BLaER1 treated with 17β-estradiol and CSF1 and Interleukin-3, amounts not matched to agents 10 nM and 100 nM (cell line): Measurements from ENCODE around the gene SLC7A9.
"Not testable (repeated sequence)": the region's sequence is repeated elsewhere in the genome, so short reads cannot be mapped to it uniquely, and the experiment has no call there.

Experiments used
- H3K27ac ChIP-seq, 11 experiments: shearing (Covaris generic); formaldehyde crosslinking; 2 replicates each; pipeline ENCODE4 v1.8.1; 2022
- H3K27me3 ChIP-seq, 11 experiments: shearing (Covaris generic); formaldehyde crosslinking; 2 replicates each; pipeline ENCODE4 v1.8.1; 2022
- H3K36me3 ChIP-seq, 11 experiments: shearing (Covaris generic); formaldehyde crosslinking; 2 replicates each; pipeline ENCODE4 v1.8.1; 2022
- H3K4me1 ChIP-seq, 10 experiments: shearing (Covaris generic); formaldehyde crosslinking; 2 replicates each; pipeline ENCODE4 v1.8.1; 2022
- H3K4me2 ChIP-seq, 11 experiments: shearing (Covaris generic); formaldehyde crosslinking; 2 replicates each; pipeline ENCODE4 v1.8.1; 2022
- H3K4me3 ChIP-seq, 10 experiments: shearing (Covaris generic); formaldehyde crosslinking; 2 replicates each; pipeline ENCODE4 v1.8.1; 2022
- H3K9ac ChIP-seq, 11 experiments: shearing (Covaris generic); formaldehyde crosslinking; 2 replicates each; pipeline ENCODE4 v1.8.1; 2022
- H3K9me3 ChIP-seq, 11 experiments: shearing (Covaris generic); formaldehyde crosslinking; replicated peaks in 1 of 11; 2 replicates each; pipeline ENCODE4 v1.8.1; 2022
- H4K20me1 ChIP-seq, 11 experiments: shearing (Covaris generic); formaldehyde crosslinking; 2 replicates each; pipeline ENCODE4 v1.8.1; 2022
- Cebpa-rat ChIP-seq, 11 experiments: shearing (Covaris generic); IDR thresholded peaks; 2 replicates each; pipeline ENCODE4 v1.8.1; 2022

Gene SLC7A9

DNA sequence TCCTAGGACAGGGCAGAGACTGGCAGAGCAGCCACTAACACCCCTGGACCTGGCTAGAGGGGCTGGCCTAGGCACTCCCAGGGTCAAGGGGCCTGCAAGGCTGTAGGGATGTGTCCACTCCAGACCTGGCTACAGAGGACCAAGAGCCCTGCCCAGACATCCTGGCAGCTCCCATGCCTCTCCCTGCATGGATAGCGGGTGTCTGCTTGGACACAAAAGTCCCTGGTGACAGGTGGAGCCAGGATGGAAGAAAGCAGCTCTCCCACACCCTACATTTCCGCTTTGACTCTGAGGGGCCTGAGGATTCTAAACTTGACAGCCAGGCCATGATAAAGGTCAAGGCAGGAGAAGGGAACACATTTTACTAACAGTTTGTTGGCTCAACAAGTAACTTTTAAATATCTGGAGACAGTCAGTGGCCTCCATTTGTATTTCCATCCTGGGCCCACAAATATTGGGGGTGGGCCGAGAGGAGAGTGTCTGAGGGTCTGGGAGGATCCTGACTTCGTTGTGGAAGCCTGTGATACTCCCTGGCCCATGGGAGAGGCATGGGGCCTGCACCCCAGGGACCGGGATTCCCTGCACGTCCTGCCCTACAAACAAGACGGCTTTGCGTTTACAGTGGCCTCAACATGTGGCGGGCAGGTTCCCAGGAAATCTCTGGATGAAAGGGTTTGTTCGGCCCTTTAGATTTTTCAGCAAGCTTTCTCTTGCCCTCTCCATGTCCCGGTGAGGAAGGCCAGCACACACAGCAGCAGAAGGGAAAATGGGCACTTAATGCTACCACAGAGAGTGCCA, 19.8 kb upstream of the SLC7A9 start:
- Histone ChIP-seq H3K27me3 (no peaks in the 10 kb centered on the region), H3K36me3 (peaks cover 32 to 67% (median 48%) of the 10 kb centered on the region in 11 experiments), H3K4me2 (no peak overlapping the region), H3K9me3 (peaks cover 35 to 46% (median 40%) of the 10 kb centered on the region in 11 experiments), H3K4me3 (no peak overlapping the region), H3K4me1 (no peaks in the 10 kb centered on the region), H3K27ac (no peak overlapping the region), H4K20me1 (no peaks in the 10 kb centered on the region), H3K9ac (no peak overlapping the region)
- no peak for TF ChIP-seq Cebpa-rat (IDR thresholded peaks at IDR 0.05)

DNA sequence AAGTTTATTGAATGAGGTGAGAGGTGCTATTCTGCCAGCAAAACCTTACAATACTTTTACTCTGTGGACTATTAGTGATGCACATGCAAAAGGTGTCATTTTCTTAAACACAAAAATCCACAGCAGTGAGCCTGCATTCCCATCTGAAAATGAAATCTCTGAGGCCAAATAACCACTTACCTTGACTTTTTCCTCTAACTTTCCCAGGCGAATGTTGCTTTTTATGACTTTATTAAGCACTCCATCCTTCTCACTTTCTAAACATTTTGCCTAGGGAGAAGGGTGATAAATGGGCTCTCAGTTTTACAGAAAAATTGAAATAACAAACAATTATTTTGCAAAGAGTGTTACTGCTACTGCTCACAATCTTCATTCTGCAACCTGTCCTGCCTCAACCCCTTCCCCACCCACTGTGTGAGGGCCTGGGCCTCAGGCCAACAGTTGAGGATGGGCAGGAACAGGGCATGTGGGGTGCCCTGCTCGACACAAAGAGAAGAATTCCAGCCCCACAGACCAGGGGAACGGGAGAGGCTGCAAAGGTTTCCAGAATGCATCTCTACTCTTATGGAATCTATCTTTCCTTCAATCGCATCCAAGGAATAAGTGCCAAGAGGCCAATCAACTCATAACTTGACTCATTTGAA, 18.1 kb upstream of the SLC7A9 start:
- Histone ChIP-seq H3K9me3 (peaks cover 22 to 29% (median 24%) of the 10 kb centered on the region in 11 experiments), H4K20me1 (no peaks in the 10 kb centered on the region), H3K4me1 (no peaks in the 10 kb centered on the region), H3K36me3 (peaks cover 15 to 50% (median 39%) of the 10 kb centered on the region in 11 experiments), H3K4me2 (no peak overlapping the region), H3K9ac (no peak overlapping the region), H3K27me3 (no peaks in the 10 kb centered on the region), H3K4me3 (no peak overlapping the region), H3K27ac (no peak overlapping the region)
- no peak for TF ChIP-seq Cebpa-rat (IDR thresholded peaks at IDR 0.05)

DNA sequence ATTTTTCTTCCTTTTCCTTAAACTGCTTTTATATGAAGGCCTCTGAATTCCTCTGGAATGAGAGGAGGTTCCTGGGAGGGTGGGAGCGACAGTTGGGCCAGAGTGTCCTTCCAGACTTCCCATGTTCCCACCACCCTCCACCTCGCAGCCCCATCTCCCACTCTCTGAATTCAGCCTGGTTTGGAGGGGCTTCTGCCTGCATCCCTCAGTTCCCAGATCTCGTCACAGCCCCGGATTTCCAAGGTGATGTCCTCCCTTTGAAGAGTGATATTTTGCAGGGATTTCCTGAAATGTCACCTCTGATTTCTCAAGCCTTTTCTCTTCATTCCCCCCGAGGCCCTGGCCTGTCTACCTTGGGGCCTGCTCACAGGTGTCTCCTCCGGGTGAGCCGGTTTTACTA, 16.7 kb upstream of the SLC7A9 start:
- TF ChIP-seq Cebpa-rat (IDR thresholded peaks at IDR 0.05): no peak
- Histone ChIP-seq H3K4me1 (no peaks in the 10 kb centered on the region), H3K4me3 (no peak overlapping the region), H3K36me3 (peaks cover 3 to 44% (median 32%) of the 10 kb centered on the region in 11 experiments; a peak in 21 of 22 replicates), H4K20me1 (no peaks in the 10 kb centered on the region), H3K9ac (no peak overlapping the region), H3K27ac (no peak overlapping the region), H3K4me2 (no peak overlapping the region), H3K27me3 (no peaks in the 10 kb centered on the region), H3K9me3 (peaks cover 9 to 15% (median 11%) of the 10 kb centered on the region in 11 experiments)

DNA sequence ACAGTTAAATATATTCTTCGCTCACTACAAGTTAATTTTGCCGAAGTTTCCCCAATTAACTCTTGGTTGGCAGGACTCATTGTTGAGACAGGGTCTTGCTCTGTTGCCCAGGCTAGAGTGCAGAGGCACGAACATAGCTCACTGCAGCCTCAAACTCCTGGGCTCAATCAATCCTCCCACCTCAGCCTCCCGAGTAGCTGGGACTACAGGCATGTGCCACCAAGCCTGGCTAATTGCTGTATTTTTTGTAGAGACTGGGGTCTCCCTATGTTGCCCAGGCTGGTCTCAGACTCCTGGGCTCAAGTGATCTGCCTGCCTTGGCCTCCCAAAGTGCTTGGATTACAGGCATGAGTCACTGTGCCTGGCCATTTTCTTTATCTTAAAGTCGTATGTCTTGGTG, 15.7 kb upstream of the SLC7A9 start:
- not testable (repeated sequence) for H3K4me1 ChIP-seq, H3K9ac ChIP-seq, H3K9me3 ChIP-seq, H3K4me2 ChIP-seq, H3K27ac ChIP-seq, H3K27me3 ChIP-seq, H4K20me1 ChIP-seq, H3K4me3 ChIP-seq
- peaks cover 0 to 35% (median 22%) of the 10 kb centered on the region in 11 experiments; a peak in 14 of 22 replicates for H3K36me3 ChIP-seq

DNA sequence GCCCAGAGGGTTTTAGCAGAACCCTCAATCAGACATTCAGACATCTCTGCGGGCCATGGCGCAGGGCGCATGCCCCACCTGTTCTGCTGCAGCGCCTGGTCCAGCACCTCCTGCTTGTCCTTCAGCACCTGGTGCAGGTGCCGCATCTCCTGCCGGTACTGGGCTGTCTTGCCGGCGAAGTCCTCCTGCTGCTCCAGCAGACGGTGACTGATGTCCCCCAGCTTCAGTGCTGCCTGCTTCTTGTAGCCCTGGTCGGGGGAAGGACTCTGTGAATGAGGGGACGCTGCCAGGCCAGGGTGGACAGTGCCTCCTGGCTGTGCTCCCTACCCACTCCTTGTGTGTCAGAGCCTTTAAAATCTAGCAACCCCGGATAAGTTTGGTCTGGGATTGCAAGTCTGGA, 12.2 kb upstream of the SLC7A9 start:
- no peaks in the 10 kb centered on the region for H3K4me1 ChIP-seq
- TF ChIP-seq Cebpa-rat (IDR thresholded peaks at IDR 0.05): no peak
- no peaks in the 10 kb centered on the region for H3K9me3 ChIP-seq
- no peaks in the 10 kb centered on the region for H3K27me3 ChIP-seq
- H3K9ac ChIP-seq: no peak overlapping the region
- H3K36me3 ChIP-seq: peaks cover 0 to 29% (median 11%) of the 10 kb centered on the region in 11 experiments; a peak in 11 of 22 replicates
- H3K4me3 ChIP-seq: no peak overlapping the region
- H4K20me1 ChIP-seq: no peaks in the 10 kb centered on the region
- no peak overlapping the region for H3K27ac ChIP-seq
- no peak overlapping the region for H3K4me2 ChIP-seq

DNA sequence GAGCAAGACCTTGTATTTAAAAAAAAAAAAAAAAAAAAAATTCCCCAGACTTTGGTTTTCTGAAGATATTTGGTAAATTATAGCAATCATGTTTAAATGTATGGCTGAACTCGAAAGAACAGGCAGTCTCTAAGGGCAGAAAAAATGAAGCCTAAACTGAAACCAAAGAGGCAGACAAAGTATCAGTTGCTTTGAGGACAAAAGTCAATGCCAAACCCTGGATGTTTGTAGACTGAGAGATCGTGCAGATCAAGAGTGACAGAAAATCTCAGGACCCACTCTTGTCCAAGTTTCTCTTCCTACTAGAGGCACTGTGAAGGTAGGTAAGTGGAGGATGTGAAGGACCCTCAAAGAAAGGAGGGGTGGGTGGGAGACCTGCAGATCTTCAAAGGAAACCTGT, 11.1 kb upstream of the SLC7A9 start:
- H3K27ac ChIP-seq: no peak overlapping the region
- no peaks in the 10 kb centered on the region for H3K9me3 ChIP-seq
- peaks cover 0 to 29% (median 11%) of the 10 kb centered on the region in 11 experiments; a peak in 11 of 22 replicates for H3K36me3 ChIP-seq
- H3K4me2 ChIP-seq: no peak overlapping the region
- no peaks in the 10 kb centered on the region for H4K20me1 ChIP-seq
- no peak overlapping the region for H3K9ac ChIP-seq
- H3K4me3 ChIP-seq: no peak overlapping the region
- TF ChIP-seq Cebpa-rat (IDR thresholded peaks at IDR 0.05): no peak
- H3K27me3 ChIP-seq: no peaks in the 10 kb centered on the region
- H3K4me1 ChIP-seq: no peaks in the 10 kb centered on the region

DNA sequence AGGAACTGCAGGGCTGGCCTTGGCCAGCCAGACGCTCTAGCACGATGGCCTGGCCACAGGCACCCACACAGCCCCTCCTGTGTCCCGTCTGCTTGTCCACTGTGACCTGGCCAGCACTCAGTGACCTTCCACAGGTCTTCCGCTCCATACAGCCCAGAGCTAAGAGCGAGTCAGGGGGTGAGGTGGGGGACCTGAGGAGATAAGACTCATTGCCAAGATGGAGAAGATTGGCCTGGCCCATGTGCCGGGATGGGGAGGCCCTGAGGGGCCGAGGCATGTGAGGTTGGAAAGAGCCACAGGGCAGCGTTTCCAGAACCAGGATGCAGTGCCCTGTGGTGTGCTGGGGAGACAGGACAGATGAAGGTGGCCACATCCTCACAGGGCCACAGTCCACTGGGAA, 10.2 kb upstream of the SLC7A9 start:
- H3K4me3 ChIP-seq: no peak overlapping the region
- H3K4me2 ChIP-seq: no peak overlapping the region
- H3K27ac ChIP-seq: no peak overlapping the region
- no peak for TF ChIP-seq Cebpa-rat (IDR thresholded peaks at IDR 0.05)
- H3K27me3 ChIP-seq: no peaks in the 10 kb centered on the region
- H4K20me1 ChIP-seq: no peaks in the 10 kb centered on the region
- no peaks in the 10 kb centered on the region for H3K4me1 ChIP-seq
- H3K9ac ChIP-seq: no peak overlapping the region
- H3K9me3 ChIP-seq: no peaks in the 10 kb centered on the region
- peaks cover 0 to 29% (median 11%) of the 10 kb centered on the region in 11 experiments; a peak in 11 of 22 replicates for H3K36me3 ChIP-seq

DNA sequence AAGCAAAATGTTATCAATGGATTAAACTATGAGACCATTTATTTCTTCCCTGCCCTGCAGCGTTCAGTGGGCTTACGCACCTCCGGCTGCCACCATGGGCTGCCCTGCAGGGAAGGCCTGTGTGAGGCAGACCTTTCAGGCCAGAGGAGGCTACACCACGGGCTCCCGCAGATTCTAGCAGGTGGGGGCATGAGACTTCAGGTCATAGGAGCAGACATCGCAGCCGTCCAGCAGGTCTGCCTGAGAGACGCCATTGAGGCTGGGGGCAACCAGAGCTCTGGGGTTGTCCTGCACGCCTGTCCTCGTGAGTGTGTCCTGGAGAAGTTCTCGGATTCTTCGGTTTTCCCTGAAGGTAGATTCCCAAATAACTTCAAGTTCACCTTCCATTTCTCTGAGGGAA, 9.4 kb upstream of the SLC7A9 start:
- no peak for TF ChIP-seq Cebpa-rat (IDR thresholded peaks at IDR 0.05)
- Histone ChIP-seq H3K27me3 (no peaks in the 10 kb centered on the region), H3K27ac (no peak overlapping the region), H3K36me3 (peaks cover 0 to 29% (median 11%) of the 10 kb centered on the region in 11 experiments; a peak in 11 of 22 replicates), H4K20me1 (no peaks in the 10 kb centered on the region), H3K9me3 (no peaks in the 10 kb centered on the region), H3K4me1 (peaks cover 0 to under 1% (median 0%) of the 10 kb centered on the region in 10 experiments; a peak in 1 of 20 replicates), H3K4me3 (no peak overlapping the region), H3K4me2 (no peak overlapping the region), H3K9ac (no peak overlapping the region)

DNA sequence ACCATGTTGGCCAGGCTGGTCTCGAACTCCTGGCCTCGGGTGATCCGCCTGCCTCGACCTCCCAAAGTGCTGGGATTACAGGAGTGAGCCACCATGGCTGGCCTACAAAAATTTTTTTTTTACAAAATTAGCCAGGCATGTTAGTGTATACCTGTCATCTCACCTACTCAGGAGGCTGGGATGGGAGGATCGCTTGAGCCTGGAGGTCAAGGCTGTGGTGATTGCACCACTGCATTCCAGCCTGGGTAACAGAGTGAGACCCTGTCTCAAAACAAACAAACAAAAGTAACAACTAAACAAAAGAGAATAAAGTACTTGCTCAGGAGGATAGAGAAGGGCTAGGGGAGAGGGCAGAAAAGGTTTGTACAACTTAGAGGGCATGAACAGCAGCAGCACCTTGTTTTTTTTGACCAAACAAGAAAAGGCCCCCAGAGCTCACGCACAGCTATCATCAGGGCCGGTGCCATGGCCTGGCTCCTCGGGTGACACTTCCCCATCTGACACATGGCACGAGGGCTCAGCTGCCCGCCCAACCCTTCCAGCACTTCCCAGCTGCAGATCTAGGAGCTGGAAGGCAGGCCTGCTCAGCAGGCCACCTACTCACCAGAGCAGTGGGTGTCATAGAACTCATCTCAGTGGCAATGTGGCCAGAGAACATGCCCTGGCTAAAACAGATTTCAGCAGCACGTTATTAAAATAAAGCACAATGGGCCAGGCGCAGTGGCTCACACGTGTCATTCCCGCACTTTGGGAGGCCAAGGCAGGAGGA, 8.6 kb upstream of the SLC7A9 start:
- H3K9ac ChIP-seq: no peak overlapping the region
- H3K4me1 ChIP-seq: peaks cover 0 to 5% (median 0%) of the 10 kb centered on the region in 10 experiments; a peak in 1 of 20 replicates
- no peak overlapping the region for H3K4me3 ChIP-seq
- H3K4me2 ChIP-seq: no peak overlapping the region
- H3K27ac ChIP-seq: no peak overlapping the region
- H4K20me1 ChIP-seq: no peaks in the 10 kb centered on the region
- peaks cover 0 to 29% (median 11%) of the 10 kb centered on the region in 11 experiments; a peak in 11 of 22 replicates for H3K36me3 ChIP-seq
- H3K27me3 ChIP-seq: no peaks in the 10 kb centered on the region
- TF ChIP-seq Cebpa-rat (IDR thresholded peaks at IDR 0.05): no peak
- no peaks in the 10 kb centered on the region for H3K9me3 ChIP-seq
